Kasumi-1 (cell line): ENCODE measurements around the gene MSL3B.
A peak's percentile ranks its signal among the peaks of the same experiment; 100 is the strongest.
"Not testable (repeated sequence)": the region's sequence is repeated elsewhere in the genome, so short reads cannot be mapped to it uniquely, and the experiment has no call there.

Source experiments
- DNase-seq, 2 experiments: peaks; one replicate each; lab custom pipeline; 2025; lab: John Stamatoyannopoulos, UW

MSL3B gene

GRCh38 chr2:233867993-233868532, at the start of gene MSL3B:
Gene MSL3B, minus strand, starts transcription at chr2:233868386.
- DNase-seq, result no peak

GRCh38 chr2:233917116-233917515, 48.9 kb upstream of the MSL3B start, which contains the start of gene TRPM8:
Gene TRPM8, plus strand, starts transcription at chr2:233917373. Its CDS starts 9,165 bp downstream, at chr2:233926538.
- no peak for DNase-seq

GRCh38 chr2:233915128-233915527, 46.9 kb upstream of the MSL3B start:
- DNase-seq, result peak in 1 of 2 experiments; percentile 3

- peak in 1 of 2 experiments; percentile 28 for DNase-seq
Observed at GRCh38 chr2:233912691-233913423, 44.7 kb upstream of the MSL3B start.

GRCh38 chr2:233907627-233908026, 39.4 kb upstream of the MSL3B start:
- no peak for DNase-seq

- DNase-seq, result no peak
Observed at GRCh38 chr2:233905945-233906344, 37.8 kb upstream of the MSL3B start.

- DNase-seq, result no peak
Observed at GRCh38 chr2:233901884-233902283, 33.7 kb upstream of the MSL3B start.

- DNase-seq, result no peak
Observed at GRCh38 chr2:233901367-233901766, 33.2 kb upstream of the MSL3B start.

GRCh38 chr2:233896253-233896652, 28.1 kb upstream of the MSL3B start:
- DNase-seq, result not testable (repeated sequence)

GRCh38 chr2:233892793-233893192, 24.6 kb upstream of the MSL3B start:
- no peak for DNase-seq

GRCh38 chr2:233882353-233882752, 14.2 kb upstream of the MSL3B start:
- no peak for DNase-seq

GRCh38 chr2:233872125-233872524, 3.9 kb upstream of the MSL3B start:
- peak; percentile 7 to 43 for DNase-seq

GRCh38 chr2:233871432-233871831, 3.2 kb upstream of the MSL3B start:
- no peak for DNase-seq

- no peak for DNase-seq
Observed at GRCh38 chr2:233866479-233866878, 1.7 kb downstream of the MSL3B start.

GRCh38 chr2:233865838-233866237, 2.3 kb downstream of the MSL3B start:
- DNase-seq, result peak in 1 of 2 experiments; percentile 0

GRCh38 chr2:233862261-233862768, 5.9 kb downstream of the MSL3B start:
- DNase-seq, result no peak

- no peak for DNase-seq
Observed at GRCh38 chr2:233858331-233858730, 9.9 kb downstream of the MSL3B start.

GRCh38 chr2:233857511-233858141, 10.6 kb downstream of the MSL3B start:
- DNase-seq, result peak; percentile 19 to 38

GRCh38 chr2:233856184-233856583, 12.0 kb downstream of the MSL3B start:
- no peak for DNase-seq

GRCh38 chr2:233855345-233855744, 12.8 kb downstream of the MSL3B start:
- no peak for DNase-seq

GRCh38 chr2:233854241-233854981, 13.8 kb downstream of the MSL3B start, which contains the start of gene HJURP:
Gene HJURP, minus strand, starts transcription at chr2:233854535. Its CDS starts 35 bp downstream, at chr2:233854500.
- DNase-seq, result peak; percentile 84 to 91

GRCh38 chr2:233853883-233854240, 14.3 kb downstream of the MSL3B start:
- DNase-seq, result no peak
